A549 (cell line): ENCODE measurements around the gene ADGRF3. TPM values are rescaled to one million over a fixed set of nuclear protein-coding genes. Genes with fewer than 3 reads are reported as not detected.

ENCODE experiments used
- ATAC-seq, 2 experiments: fragments of 200-7000 bp in 1 of 2; fragments of >200 bp in 1 of 2; cut with Nextera tagmentation in 1 of 2; cut with Tn5 transposase in 1 of 2; 3 replicates each; pipeline versions ENCODE4 v1.8.0 to v1.9.1; 2018 to 2020; ENCODE audit warnings: mild to moderate bottlenecking in 1 of 2, moderate library complexity in 1 of 2
- CTCF ChIA-PET: fragments of 300-600 bp; sonication (Branson Sonifier 250); formaldehyde crosslinking; extraction: SDS; loops from one replicate; lab custom pipeline; 2021; ENCODE audit warnings: antibody characterized with exemption, inconsistent platforms; lab: Yijun Ruan, JAX
- POLR2A ChIA-PET: fragments of 350-600 bp; formaldehyde crosslinking; extraction: SDS; loops from one replicate; lab custom pipeline; 2021; ENCODE audit warnings: antibody characterized with exemption, inconsistent platforms; lab: Yijun Ruan, JAX
- DNase-seq, 2 experiments: peaks; one replicate each; pipeline versions ENCODE4 v3.0.0 to v3.0.0-alpha.2; 2011 to 2016; ENCODE audit warnings: low read depth in 1 of 2, low spot score in 1 of 2
- FAIRE-seq: peaks from 2 replicates; lab custom pipeline; 2011; peaks lifted over from hg19 to GRCh38; lab: Jason Lieb, UNC
- H3K27ac ChIP-seq, 2 experiments: fragments of >200 bp; sonication (Bioruptor Twin); formaldehyde crosslinking; 3 replicates each; pipeline ENCODE4 v1.5.1; 2016 to 2017
- H3K4me1 ChIP-seq: fragments of >200 bp; sonication (Bioruptor Twin); formaldehyde crosslinking; 3 replicates; pipeline ENCODE4 v1.6.1; 2016
- H3K4me2 ChIP-seq: fragments of >200 bp; sonication (Bioruptor Twin); formaldehyde crosslinking; 3 replicates; pipeline ENCODE4 v1.6.1; 2016
- H3K4me3 ChIP-seq: fragments of >200 bp; sonication (Bioruptor Twin); formaldehyde crosslinking; 3 replicates; pipeline ENCODE4 v1.5.1; 2016
- H3K9me3 ChIP-seq: fragments of >200 bp; sonication (Bioruptor Twin); formaldehyde crosslinking; 3 replicates; pipeline ENCODE4 v1.6.1; 2016
- BCL3 ChIP-seq: fragments of >200 bp; sonication (Bioruptor Twin); formaldehyde crosslinking; IDR thresholded peaks from 3 replicates; pipeline ENCODE4 v1.6.1; 2016
- BHLHE40 ChIP-seq: IDR thresholded peaks from 2 replicates; pipeline ENCODE4 v1.6.1; 2012; ENCODE audit warnings: low read depth, low read length, inconsistent platforms
- CBX8 ChIP-seq: fragments of 200-600 bp; sonication (generic); IDR thresholded peaks from 2 replicates; pipeline ENCODE4 v1.6.1; 2016
- CEBPB ChIP-seq, 2 experiments: fragments of >200 bp in 1 of 2; sonication (Bioruptor Twin) in 1 of 2; formaldehyde crosslinking in 1 of 2; IDR thresholded peaks; 2 replicates each; pipeline ENCODE4 v1.6.1; 2012 to 2016
- CHD4 ChIP-seq: fragments of 200-600 bp; sonication (generic); IDR thresholded peaks from 2 replicates; pipeline ENCODE4 v1.6.1; 2016; ENCODE audit warnings: antibody characterized with exemption, mild to moderate bottlenecking, borderline replicate concordance
- E2F6 ChIP-seq: IDR thresholded peaks from 2 replicates; pipeline ENCODE4 v1.6.1; 2012; ENCODE audit warnings: low read depth, borderline replicate concordance
- EHF ChIP-seq: fragments of 250-450 bp; sonication (Bioruptor Pico); IDR thresholded peaks from 2 replicates; pipeline ENCODE4 v1.5.0; 2020; ENCODE audit warnings: mild to moderate bottlenecking
- EHMT2 ChIP-seq: fragments of 200-600 bp; sonication (generic); IDR thresholded peaks from 2 replicates; pipeline ENCODE4 v1.6.1; 2016; ENCODE audit warnings: antibody characterized with exemption, low read depth, mild to moderate bottlenecking, moderate library complexity
- ELK1 ChIP-seq: fragments of 150-350 bp; IDR thresholded peaks from 2 replicates; pipeline ENCODE4 v1.6.1; 2014; ENCODE audit warnings: low read depth, mild to moderate bottlenecking, low read length
- EP300 ChIP-seq, 2 experiments: fragments of >200 bp; sonication (Bioruptor Twin); formaldehyde crosslinking; IDR thresholded peaks; 2 replicates in 1 of 2; 3 replicates in 1 of 2; pipeline ENCODE4 v1.6.1; 2016 to 2017
- ESRRA ChIP-seq: fragments of 150-350 bp; IDR thresholded peaks from 2 replicates; pipeline ENCODE4 v1.6.1; 2014; ENCODE audit warnings: mild to moderate bottlenecking, low read length, borderline replicate concordance
- HEYL ChIP-seq: fragments of 250-450 bp; sonication (Bioruptor Pico); IDR thresholded peaks from 2 replicates; pipeline ENCODE4 v1.8.0; 2021; ENCODE audit warnings: mild to moderate bottlenecking, moderate library complexity
- HMGXB4 ChIP-seq: fragments of 250-450 bp; sonication (Bioruptor Pico); IDR thresholded peaks from 2 replicates; pipeline ENCODE4 v1.5.0; 2021; ENCODE audit warnings: mild to moderate bottlenecking, moderate library complexity, borderline replicate concordance
- HOXA7 ChIP-seq: fragments of 250-450 bp; sonication (Bioruptor Pico); IDR thresholded peaks from 2 replicates; pipeline ENCODE4 v1.5.0; 2020; ENCODE audit warnings: mild to moderate bottlenecking, moderate library complexity
- HOXB13 ChIP-seq: fragments of 250-450 bp; sonication (Bioruptor Pico); IDR thresholded peaks from 2 replicates; pipeline ENCODE4 v1.5.0; 2020; ENCODE audit warnings: low read depth, mild to moderate bottlenecking, moderate library complexity
- JUN ChIP-seq, 2 experiments: fragments of >200 bp; sonication (Bioruptor Twin); formaldehyde crosslinking; IDR thresholded peaks; 2 replicates in 1 of 2; 3 replicates in 1 of 2; pipeline ENCODE4 v1.6.1; 2016 to 2017
- JUNB ChIP-seq: fragments of >200 bp; sonication (Bioruptor Twin); formaldehyde crosslinking; IDR thresholded peaks from 2 replicates; pipeline ENCODE4 v1.6.1; 2016
- MAZ ChIP-seq: fragments of 150-350 bp; IDR thresholded peaks from 2 replicates; pipeline ENCODE4 v1.6.1; 2014; ENCODE audit warnings: antibody characterized with exemption, low read depth, low read length, borderline replicate concordance
- PHF8 ChIP-seq: fragments of 200-600 bp; sonication (generic); IDR thresholded peaks from 2 replicates; pipeline ENCODE4 v1.6.1; 2016; ENCODE audit warnings: low read depth, mild to moderate bottlenecking, antibody characterized with exemption, moderate library complexity, borderline replicate concordance
- POLR2AphosphoS2 ChIP-seq: conservative IDR thresholded peaks from 2 replicates; pipeline ENCODE4 v1.6.1; 2012; ENCODE audit warnings: low read length, improper control_type of control experiment, inconsistent platforms
- RAD21 ChIP-seq, 2 experiments: fragments of >200 bp in 1 of 2; sonication (Bioruptor Twin) in 1 of 2; formaldehyde crosslinking in 1 of 2; IDR thresholded peaks in 1 of 2; conservative IDR thresholded peaks in 1 of 2; 2 replicates in 1 of 2; 3 replicates in 1 of 2; pipeline ENCODE4 v1.6.1; 2012 to 2018; ENCODE audit warnings: inconsistent platforms in 1 of 2
- RARB ChIP-seq: fragments of 250-450 bp; sonication (Bioruptor Pico); IDR thresholded peaks from 2 replicates; pipeline ENCODE4 v1.8.0; 2021; ENCODE audit warnings: mild to moderate bottlenecking, moderate library complexity
- RNF2 ChIP-seq: fragments of 200-600 bp; sonication (generic); IDR thresholded peaks from 2 replicates; pipeline ENCODE4 v1.6.1; 2016; ENCODE audit warnings: low read depth, mild to moderate bottlenecking, antibody characterized with exemption, moderate library complexity, borderline replicate concordance
- TFCP2L1 ChIP-seq: fragments of 250-450 bp; sonication (Bioruptor Pico); IDR thresholded peaks from 2 replicates; pipeline ENCODE4 v1.5.0; 2021; ENCODE audit warnings: mild to moderate bottlenecking
- ZFP36 ChIP-seq: fragments of 450-650 bp; IDR thresholded peaks from 2 replicates; pipeline ENCODE4 v1.6.1; 2014; ENCODE audit warnings: borderline replicate concordance; ENCODE audit not compliant: partially characterized antibody
- ZSCAN20 ChIP-seq: fragments of 250-450 bp; sonication (Bioruptor Pico); IDR thresholded peaks from 2 replicates; pipeline ENCODE4 v1.8.0; 2022; ENCODE audit warnings: mild to moderate bottlenecking, moderate library complexity
- WGBS: methylation state at CpG from one replicate; pipeline ENCODE4 v1.1.6; 2017; ENCODE audit errors: missing lambda C conversion rate; 5-methylcytosine and 5-hydroxymethylcytosine counted together
- polyA plus RNA-seq, 4 experiments: library from polyadenylated mRNA; depleted of rRNA in 3 of 4; stranded (reverse); fragments of >200 nt; fragmentation: RNase III in 1 of 4; extraction: RNeasy Plus Mini Kit Qiagen cat#74134 plus additional on column Dnase treatment in 1 of 4; gene quantifications; 2 replicates in 3 of 4; 3 replicates in 1 of 4; pipeline ENCODE4 v1.2.3, GENCODE V29; 2011 to 2017

Gene ADGRF3
- polyA plus RNA-seq, 2 of the 4 experiments (the other 2 are of a cell fraction): 0.12 to 0.21 TPM

GRCh38 chr2:26285931-26286330, 60.7 kb downstream of the ADGRF3 start:
- CTCF ChIA-PET: interaction anchor here (1.1 kb wide), 1 partner anchor 28 kb away, joined by 3 read pairs; no protein-coding TSS in a partner anchor

GRCh38 chr2:26284132-26284531, 62.5 kb downstream of the ADGRF3 start:
- H3K4me2 ChIP-seq: no peak overlapping the region

More at GRCh38 chr2:26285931-26286330, 60.7 kb downstream of the ADGRF3 start:
- TF ChIP-seq POLR2AphosphoS2 (no peak), EHF (no peak), RNF2 (no peak), CBX8 (no peak), JUNB (no peak), JUN (IDR thresholded peaks at IDR 0.05) (no peak), ZSCAN20 (CRISPR knock-in tag) (no peak), HMGXB4 (CRISPR knock-in tag) (no peak), PHF8 (no peak), HEYL (no peak), RARB (CRISPR knock-in tag) (no peak), RAD21 (conservative IDR thresholded peaks at IDR 0.05 in 1 of 2, IDR thresholded peaks at IDR 0.05 in 1 of 2) (no peak)
- Histone ChIP-seq H3K4me2 (no peak overlapping the region), H3K27ac (no peak overlapping the region), H3K4me1 (peaks cover 6% of the 10 kb centered on the region; the same call in 2 of the 3 replicates), H3K4me3 (no peak overlapping the region), H3K9me3 (no peaks in the 10 kb centered on the region)
- POLR2A ChIA-PET: no interaction called here
- ATAC-seq (no peak), DNase-seq (no peak), FAIRE-seq (no peak)
- 93% methylated on average over 3 of the region's 3 CpGs for WGBS

More at GRCh38 chr2:26284132-26284531, 62.5 kb downstream of the ADGRF3 start:
- TF ChIP-seq E2F6 (no peak), MAZ (no peak), BCL3 (no peak), ESRRA (no peak), HOXA7 (CRISPR knock-in tag) (no peak), ZFP36 (no peak), EP300 (IDR thresholded peaks at IDR 0.05) (no peak), ELK1 (no peak), CHD4 (no peak), CEBPB (IDR thresholded peaks at IDR 0.05) (no peak), CBX8 (no peak), EHMT2 (no peak), HMGXB4 (CRISPR knock-in tag) (no peak), TFCP2L1 (CRISPR knock-in tag) (no peak), HOXB13 (CRISPR knock-in tag) (no peak), BHLHE40 (no peak)
- FAIRE-seq: no peak
- 73% methylated on average over 3 of the region's 3 CpGs for WGBS
- Histone ChIP-seq H3K9me3 (no peaks in the 10 kb centered on the region), H3K27ac (no peak overlapping the region), H3K4me3 (no peak overlapping the region), H3K4me1 (peaks cover 6% of the 10 kb centered on the region; the same call in 2 of the 3 replicates)
- POLR2A ChIA-PET: no interaction called here
- DNase-seq: no peak
- ATAC-seq: peak in 1 of 2 experiments; percentile 55; a peak in 1 of 6 replicates
- CTCF ChIA-PET: interaction anchor here (0.8 to 1.0 kb wide), 2 partner anchors 9 to 12 kb away, joined by 3 read pairs; no protein-coding TSS in a partner anchor
